ENCODE data around the gene UBAC2. TPM values are rescaled to one million over a fixed set of nuclear protein-coding genes. Genes with fewer than 3 reads are reported as not detected.

UBAC2 gene
- total RNA-seq, 2 donors from 2014 or later = 72.7 to 80.4 TPM

DNA sequence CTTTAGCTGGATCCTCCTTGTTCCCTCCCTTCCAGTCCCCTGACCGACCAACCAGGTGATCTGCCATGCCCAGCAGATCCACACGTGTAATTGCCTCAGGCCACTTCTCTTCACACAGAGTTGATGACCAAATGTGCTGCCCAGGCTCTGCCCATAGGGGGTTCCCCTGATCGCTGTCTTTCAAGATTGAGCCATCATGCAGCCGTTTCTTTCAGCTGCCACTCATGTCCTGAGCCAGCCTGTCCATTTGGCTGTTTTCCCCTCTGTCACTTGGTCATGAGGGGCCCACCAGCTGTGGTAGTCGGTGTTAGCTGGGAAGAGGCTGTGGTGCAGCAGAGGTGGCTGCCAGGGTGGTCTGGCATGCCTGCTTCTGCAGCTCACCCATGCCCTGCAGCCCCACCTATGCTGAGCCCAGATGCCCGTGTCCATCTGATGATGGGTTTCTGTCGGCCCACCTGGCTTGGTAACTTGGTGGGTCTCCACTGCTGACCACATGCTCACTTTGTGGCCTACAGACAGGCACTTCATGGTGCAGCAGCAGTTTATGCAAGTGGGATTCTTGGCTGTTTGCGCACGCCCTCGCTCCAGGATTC, 142.2 kb downstream of the UBAC2 start:
- Mint-ChIP-seq H3K27ac (no peak overlapping the region), H3K27me3 (ENCODE audit: insufficient read depth) (no peaks in the 10 kb centered on the region), H3K9me3 (no peaks in the 10 kb centered on the region), H3K36me3 (ENCODE audit: low read depth) (peaks cover 58% of the 10 kb centered on the region), H3K4me1 (peaks cover 1% of the 10 kb centered on the region), H3K4me3 (no peak overlapping the region)
- H3K4me3 ChIP-seq (ENCODE audit: low read length) = no peak overlapping the region
- no peaks in the 10 kb centered on the region for H3K4me1 ChIP-seq (ENCODE audit: control insufficient read depth, insufficient read depth, low read length)
- H3K36me3 ChIP-seq (ENCODE audit: control insufficient read depth, insufficient read depth, low read length) = peaks cover 62% of the 10 kb centered on the region
- H3K9me3 ChIP-seq (ENCODE audit: control insufficient read depth, low read length) = no peaks in the 10 kb centered on the region
- TF ChIP-seq, protein P1, sequence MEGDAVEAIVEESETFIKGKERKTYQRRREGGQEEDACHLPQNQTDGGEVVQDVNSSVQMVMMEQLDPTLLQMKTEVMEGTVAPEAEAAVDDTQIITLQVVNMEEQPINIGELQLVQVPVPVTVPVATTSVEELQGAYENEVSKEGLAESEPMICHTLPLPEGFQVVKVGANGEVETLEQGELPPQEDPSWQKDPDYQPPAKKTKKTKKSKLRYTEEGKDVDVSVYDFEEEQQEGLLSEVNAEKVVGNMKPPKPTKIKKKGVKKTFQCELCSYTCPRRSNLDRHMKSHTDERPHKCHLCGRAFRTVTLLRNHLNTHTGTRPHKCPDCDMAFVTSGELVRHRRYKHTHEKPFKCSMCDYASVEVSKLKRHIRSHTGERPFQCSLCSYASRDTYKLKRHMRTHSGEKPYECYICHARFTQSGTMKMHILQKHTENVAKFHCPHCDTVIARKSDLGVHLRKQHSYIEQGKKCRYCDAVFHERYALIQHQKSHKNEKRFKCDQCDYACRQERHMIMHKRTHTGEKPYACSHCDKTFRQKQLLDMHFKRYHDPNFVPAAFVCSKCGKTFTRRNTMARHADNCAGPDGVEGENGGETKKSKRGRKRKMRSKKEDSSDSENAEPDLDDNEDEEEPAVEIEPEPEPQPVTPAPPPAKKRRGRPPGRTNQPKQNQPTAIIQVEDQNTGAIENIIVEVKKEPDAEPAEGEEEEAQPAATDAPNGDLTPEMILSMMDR (conservative IDR thresholded peaks at IDR 0.05) = no peak
- H3K27ac ChIP-seq (ENCODE audit: low read depth, low read length) = no peak overlapping the region
- no peak for DNase-seq
- WGBS, 2 experiments (ENCODE audit: insufficient coverage in 1 of 2, insufficient read length in 1 of 2) = 95 to 100% methylated on average over 7 to 10 of the region's 10 CpGs
- H3K27me3 ChIP-seq (ENCODE audit: control insufficient read depth, insufficient read depth, low read length, poor library complexity, severe bottlenecking) = no peaks in the 10 kb centered on the region
- no peak overlapping the region for H3K9ac ChIP-seq (ENCODE audit: extremely low read depth, low read length, poor library complexity, severe bottlenecking)

DNA sequence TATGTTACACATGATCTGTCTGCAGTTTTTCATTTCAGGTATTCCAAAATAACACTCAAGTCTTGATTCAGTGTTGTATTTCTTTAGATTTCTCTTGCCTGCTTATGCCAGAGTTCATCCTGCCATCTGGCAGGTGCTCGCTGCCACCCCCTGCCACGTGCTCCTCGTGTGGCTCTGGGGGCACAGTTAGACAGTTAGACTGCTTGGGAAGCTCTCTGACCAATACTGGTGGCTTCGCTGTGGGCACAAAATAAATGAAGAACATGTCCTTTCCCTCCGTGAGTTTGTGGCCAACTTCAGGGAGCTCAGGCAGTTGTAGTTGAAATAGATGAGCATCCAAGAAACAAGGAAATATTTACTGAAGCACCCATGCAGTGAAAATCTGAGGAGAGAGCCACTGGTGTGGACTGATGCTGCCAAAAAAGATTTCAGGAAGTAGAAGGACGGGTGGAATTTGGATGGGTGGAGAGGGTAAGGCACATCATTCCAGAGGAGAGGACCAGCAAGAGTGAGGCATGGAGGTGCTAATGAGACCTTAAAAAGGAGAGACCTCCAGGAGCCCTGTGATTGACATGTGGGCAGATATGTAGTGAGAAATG, 144.1 kb downstream of the UBAC2 start:
- no peak for DNase-seq
- H3K27me3 Mint-ChIP-seq (ENCODE audit: insufficient read depth) = no peaks in the 10 kb centered on the region
- TF ChIP-seq, protein P1 (conservative IDR thresholded peaks at IDR 0.05) = no peak
- Histone ChIP-seq H3K27ac (ENCODE audit: low read depth, low read length) (no peak overlapping the region), H3K4me1 (ENCODE audit: control insufficient read depth, insufficient read depth, low read length) (no peaks in the 10 kb centered on the region), H3K36me3 (ENCODE audit: control insufficient read depth, insufficient read depth, low read length) (peaks cover 59% of the 10 kb centered on the region), H3K9me3 (ENCODE audit: control insufficient read depth, low read length) (no peaks in the 10 kb centered on the region), H3K4me3 (ENCODE audit: low read length) (no peak overlapping the region), H3K9ac (ENCODE audit: extremely low read depth, low read length, poor library complexity, severe bottlenecking) (no peak overlapping the region), H3K27me3 (ENCODE audit: control insufficient read depth, insufficient read depth, low read length, poor library complexity, severe bottlenecking) (no peaks in the 10 kb centered on the region)
- H3K27ac Mint-ChIP-seq = no peak overlapping the region
- peaks cover 71% of the 10 kb centered on the region for H3K36me3 Mint-ChIP-seq (ENCODE audit: low read depth)
- H3K4me1 Mint-ChIP-seq = peaks cover 1% of the 10 kb centered on the region
- H3K9me3 Mint-ChIP-seq = no peaks in the 10 kb centered on the region
- 93 to 97% methylated on average over 6 of the region's 6 CpGs for WGBS, 2 experiments (ENCODE audit: insufficient coverage in 1 of 2, insufficient read length in 1 of 2)
- H3K4me3 Mint-ChIP-seq = no peak overlapping the region

- Mint-ChIP-seq H3K9me3 (no peaks in the 10 kb centered on the region), H3K4me1 (peaks cover 1% of the 10 kb centered on the region), H3K36me3 (ENCODE audit: low read depth) (peaks cover 71% of the 10 kb centered on the region), H3K4me3 (no peak overlapping the region), H3K27me3 (ENCODE audit: insufficient read depth) (no peaks in the 10 kb centered on the region), H3K27ac (no peak overlapping the region)
- Histone ChIP-seq H3K36me3 (ENCODE audit: control insufficient read depth, insufficient read depth, low read length) (peaks cover 54% of the 10 kb centered on the region), H3K9me3 (ENCODE audit: control insufficient read depth, low read length) (no peaks in the 10 kb centered on the region), H3K4me3 (ENCODE audit: low read length) (no peak overlapping the region), H3K27ac (ENCODE audit: low read depth, low read length) (no peak overlapping the region), H3K4me1 (ENCODE audit: control insufficient read depth, insufficient read depth, low read length) (no peaks in the 10 kb centered on the region), H3K27me3 (ENCODE audit: control insufficient read depth, insufficient read depth, low read length, poor library complexity, severe bottlenecking) (no peaks in the 10 kb centered on the region), H3K9ac (ENCODE audit: extremely low read depth, low read length, poor library complexity, severe bottlenecking) (no peak overlapping the region)
- no peak for DNase-seq
- TF ChIP-seq, protein P1 (conservative IDR thresholded peaks at IDR 0.05) = no peak
- WGBS, 2 experiments (ENCODE audit: insufficient coverage in 1 of 2, insufficient read length in 1 of 2) = 94 to 100% methylated on average over 4 to 5 of the region's 5 CpGs
These were observed 144.7 kb downstream of the UBAC2 start for GRCh38 chr13:99345345-99345744.
